ENCODE data around the gene FBXL17. TPM values are rescaled to one million over a fixed set of nuclear protein-coding genes. Genes with fewer than 3 reads are reported as not detected.

Gene FBXL17
- total RNA-seq, 1 experiment from 2014 or later, result 8.8 TPM

- Histone ChIP-seq H3K4me2 (ENCODE audit: low read length) (no peak overlapping the region), H3K9me2 (replicated peaks; ENCODE audit: low read length) (no peaks in the 10 kb centered on the region), H3K27me3 (ENCODE audit: low read length) (no peaks in the 10 kb centered on the region), H3K4me3 (ENCODE audit: low read length) (no peak overlapping the region), H3K4me1 (ENCODE audit: insufficient read depth, low read length) (no peaks in the 10 kb centered on the region), H3K9me3 (ENCODE audit: low read length) (no peaks in the 10 kb centered on the region), H4K20me1 (ENCODE audit: low read length) (no peaks in the 10 kb centered on the region), H3K27ac (ENCODE audit: low read length) (no peak overlapping the region), H3K36me3 (ENCODE audit: low read depth, low read length) (no peaks in the 10 kb centered on the region), H3K79me2 (ENCODE audit: low read length) (no peaks in the 10 kb centered on the region), H3K9ac (ENCODE audit: low read length) (no peak overlapping the region), H2AFZ (ENCODE audit: low read length) (no peak overlapping the region), H3F3A (ENCODE audit: low read length, unreplicated experiment) (no peaks in the 10 kb centered on the region)
- CTCF ChIA-PET, result no interaction called here
- DNase-seq (no peak), ATAC-seq (no peak)
- no TSS peak for BruUV-seq (replicated peaks)
- POLR2A ChIA-PET (ENCODE audit: unreplicated experiment), result no interaction called here
- TF ChIP-seq, protein P1, sequence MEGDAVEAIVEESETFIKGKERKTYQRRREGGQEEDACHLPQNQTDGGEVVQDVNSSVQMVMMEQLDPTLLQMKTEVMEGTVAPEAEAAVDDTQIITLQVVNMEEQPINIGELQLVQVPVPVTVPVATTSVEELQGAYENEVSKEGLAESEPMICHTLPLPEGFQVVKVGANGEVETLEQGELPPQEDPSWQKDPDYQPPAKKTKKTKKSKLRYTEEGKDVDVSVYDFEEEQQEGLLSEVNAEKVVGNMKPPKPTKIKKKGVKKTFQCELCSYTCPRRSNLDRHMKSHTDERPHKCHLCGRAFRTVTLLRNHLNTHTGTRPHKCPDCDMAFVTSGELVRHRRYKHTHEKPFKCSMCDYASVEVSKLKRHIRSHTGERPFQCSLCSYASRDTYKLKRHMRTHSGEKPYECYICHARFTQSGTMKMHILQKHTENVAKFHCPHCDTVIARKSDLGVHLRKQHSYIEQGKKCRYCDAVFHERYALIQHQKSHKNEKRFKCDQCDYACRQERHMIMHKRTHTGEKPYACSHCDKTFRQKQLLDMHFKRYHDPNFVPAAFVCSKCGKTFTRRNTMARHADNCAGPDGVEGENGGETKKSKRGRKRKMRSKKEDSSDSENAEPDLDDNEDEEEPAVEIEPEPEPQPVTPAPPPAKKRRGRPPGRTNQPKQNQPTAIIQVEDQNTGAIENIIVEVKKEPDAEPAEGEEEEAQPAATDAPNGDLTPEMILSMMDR (conservative IDR thresholded peaks at IDR 0.05; ENCODE audit: low read depth, low read length), result no peak
- TF ChIP-seq EZH2 (IDR thresholded peaks at IDR 0.05; ENCODE audit: low read length, unreplicated experiment), result no peak
- no peak for TF ChIP-seq EZH2phosphoT487 (IDR thresholded peaks at IDR 0.05; ENCODE audit: borderline replicate concordance, low read length)
- intact Hi-C loops (cut with micrococcal nuclease), result no loop called here
Measured at GRCh38 chr5:107990881-107991810, 390.8 kb downstream of the FBXL17 start.

GRCh38 chr5:107985144-107985543, 396.8 kb downstream of the FBXL17 start:
- no peaks in the 10 kb centered on the region for H3K4me1 ChIP-seq (ENCODE audit: insufficient read depth, low read length)
- H4K20me1 ChIP-seq (ENCODE audit: low read length), result no peaks in the 10 kb centered on the region
- ChIA-PET CTCF (no interaction called here), POLR2A (ENCODE audit: unreplicated experiment) (no interaction called here)
- H3K79me2 ChIP-seq (ENCODE audit: low read length), result no peaks in the 10 kb centered on the region
- intact Hi-C loops (cut with micrococcal nuclease), result no loop called here
- DNase-seq, result peak; percentile 27
- no peak for ATAC-seq
- no peaks in the 10 kb centered on the region for H3F3A ChIP-seq (ENCODE audit: low read length, unreplicated experiment)
- H3K36me3 ChIP-seq (ENCODE audit: low read depth, low read length), result no peaks in the 10 kb centered on the region
- H3K27me3 ChIP-seq (ENCODE audit: low read length), result no peaks in the 10 kb centered on the region
- no peak overlapping the region for H3K27ac ChIP-seq (ENCODE audit: low read length)
- BruUV-seq (replicated peaks), result no TSS peak
- TF ChIP-seq EZH2 (IDR thresholded peaks at IDR 0.05; ENCODE audit: low read length, unreplicated experiment) (no peak), EZH2phosphoT487 (IDR thresholded peaks at IDR 0.05; ENCODE audit: borderline replicate concordance, low read length) (no peak)
- TF ChIP-seq, protein P1 (conservative IDR thresholded peaks at IDR 0.05; ENCODE audit: low read depth, low read length), result no peak
- no peak overlapping the region for H2AFZ ChIP-seq (ENCODE audit: low read length)
- H3K4me2 ChIP-seq (ENCODE audit: low read length), result no peak overlapping the region
- no peaks in the 10 kb centered on the region for H3K9me2 ChIP-seq (replicated peaks; ENCODE audit: low read length)
- no peak overlapping the region for H3K4me3 ChIP-seq (ENCODE audit: low read length)
- H3K9me3 ChIP-seq (ENCODE audit: low read length), result no peaks in the 10 kb centered on the region
- no peak overlapping the region for H3K9ac ChIP-seq (ENCODE audit: low read length)
